MG63 (cell line): ENCODE data around the gene SLC6A7. TPM values are rescaled to one million over a fixed set of nuclear protein-coding genes. Genes with fewer than 3 reads are reported as not detected.

Experiments used
- DNase-seq: peaks from one replicate; pipeline ENCODE4 v3.0.0-alpha.2; 2020
- H3K27me3 ChIP-seq: fragments of 250-450 bp; sonication (Bioruptor Pico); 2 replicates; pipeline ENCODE4 v1.5.1; 2020; ENCODE audit warnings: mild to moderate bottlenecking, moderate library complexity
- H3K36me3 ChIP-seq: fragments of 250-450 bp; sonication (Bioruptor Pico); 2 replicates; pipeline ENCODE4 v1.5.1; 2020; ENCODE audit warnings: mild to moderate bottlenecking, moderate library complexity
- H3K4me3 ChIP-seq: fragments of 250-450 bp; sonication (Bioruptor Pico); 2 replicates; pipeline ENCODE4 v1.5.1; 2020; ENCODE audit warnings: mild to moderate bottlenecking, moderate library complexity
- H3K9me3 ChIP-seq: fragments of 250-450 bp; sonication (Bioruptor Pico); 2 replicates; pipeline ENCODE4 v1.5.1; 2020; ENCODE audit warnings: mild to moderate bottlenecking, moderate library complexity
- total RNA-seq: library from RNA; depleted of rRNA; stranded (reverse); fragments of >200 nt; shearing (Covaris generic); gene quantifications from 2 replicates; pipeline ENCODE4 v1.2.3, GENCODE V29; 2014; ENCODE audit warnings: low replicate concordance; rRNA removed

SLC6A7 gene
- total RNA-seq, 1 experiment from 2014 or later = not detected

DNA sequence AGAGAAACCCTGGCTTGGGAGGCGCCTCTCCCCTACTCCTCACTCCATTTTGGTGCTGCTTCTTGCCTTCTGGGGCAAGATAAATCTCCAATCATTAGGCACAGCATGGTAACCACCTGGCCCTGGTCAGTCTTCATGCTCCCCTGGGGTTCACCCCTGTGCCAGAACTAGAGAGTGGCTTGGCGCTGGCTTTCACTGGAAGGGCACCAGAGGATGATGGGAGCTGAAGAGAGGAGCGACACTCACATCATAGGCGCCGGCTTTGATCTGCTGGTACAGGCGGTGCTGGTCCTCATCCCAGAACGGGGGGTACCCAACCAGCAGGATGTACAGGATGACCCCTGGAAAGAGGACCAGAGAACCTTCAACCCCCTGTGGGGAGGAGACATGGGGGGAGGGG, 61.6 kb downstream of the SLC6A7 start:
- no peak overlapping the region for H3K4me3 ChIP-seq
- no peaks in the 10 kb centered on the region for H3K9me3 ChIP-seq
- no peaks in the 10 kb centered on the region for H3K36me3 ChIP-seq
- H3K27me3 ChIP-seq = no peaks in the 10 kb centered on the region
- DNase-seq = no peak

DNA sequence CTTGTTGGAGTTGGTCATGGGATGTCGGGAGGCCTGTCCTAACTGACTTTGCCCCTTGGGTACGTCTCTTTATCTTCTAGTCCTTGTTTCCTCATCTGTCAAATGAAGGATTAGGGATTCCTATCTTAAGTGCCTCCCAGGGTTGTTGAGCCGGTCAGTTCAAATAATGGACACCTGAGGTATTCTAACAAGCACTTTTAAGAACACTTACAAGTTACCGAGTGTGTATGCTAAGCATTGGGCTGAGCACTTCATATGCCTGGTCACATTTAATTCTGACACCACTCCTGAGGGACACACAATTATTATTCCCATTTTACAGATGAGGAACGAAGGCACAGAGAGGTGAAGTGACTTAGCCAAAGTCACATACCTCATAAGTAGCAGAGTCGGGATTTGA, 62.6 kb downstream of the SLC6A7 start:
- Histone ChIP-seq H3K27me3 (no peaks in the 10 kb centered on the region), H3K4me3 (no peak overlapping the region)

DNA sequence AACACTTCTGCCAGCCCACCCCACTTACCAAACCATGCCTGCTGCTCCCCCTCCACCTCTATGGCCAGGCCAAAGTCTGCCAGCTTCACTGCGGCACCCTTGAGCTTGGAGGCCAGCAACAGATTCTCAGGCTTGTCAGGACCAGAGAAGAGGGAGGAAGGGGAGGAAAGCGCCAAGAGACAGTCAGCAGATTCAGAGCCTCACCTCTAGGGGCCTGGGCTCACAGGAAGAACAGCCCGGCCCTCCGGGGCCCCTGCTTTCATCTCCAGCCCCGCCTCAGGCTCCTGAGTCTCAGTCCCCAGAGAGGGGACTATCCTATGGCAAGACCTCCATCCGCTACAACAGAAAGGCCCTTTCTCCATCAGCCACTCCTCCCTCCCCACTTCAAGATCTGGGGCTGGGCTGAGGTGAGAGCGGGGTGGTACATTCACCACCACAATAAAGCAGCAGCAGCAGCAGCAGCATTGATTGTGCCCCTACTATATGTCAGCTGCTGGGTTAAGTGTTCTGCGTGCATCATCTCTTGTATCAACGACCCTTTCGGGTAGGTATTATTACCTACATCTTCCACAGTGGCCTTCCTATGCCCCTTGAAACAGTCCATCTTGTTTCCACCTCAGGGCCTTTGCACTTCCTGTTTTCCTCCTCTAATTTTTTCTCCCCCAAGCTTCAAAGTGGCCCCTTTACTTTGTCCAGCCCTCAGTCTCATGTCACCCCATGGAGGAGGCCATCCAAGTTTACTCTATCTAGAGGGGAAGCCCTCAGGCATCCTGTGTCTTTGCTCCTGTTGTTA, 63.8 kb downstream of the SLC6A7 start:
- no peaks in the 10 kb centered on the region for H3K36me3 ChIP-seq
- H3K4me3 ChIP-seq = no peak overlapping the region
- H3K9me3 ChIP-seq = no peaks in the 10 kb centered on the region
- no peaks in the 10 kb centered on the region for H3K27me3 ChIP-seq
- DNase-seq = no peak

More for the DNA sequence above, 62.6 kb downstream of the SLC6A7 start:
- Histone ChIP-seq H3K36me3 (no peaks in the 10 kb centered on the region), H3K9me3 (no peaks in the 10 kb centered on the region)
- no peak for DNase-seq

DNA sequence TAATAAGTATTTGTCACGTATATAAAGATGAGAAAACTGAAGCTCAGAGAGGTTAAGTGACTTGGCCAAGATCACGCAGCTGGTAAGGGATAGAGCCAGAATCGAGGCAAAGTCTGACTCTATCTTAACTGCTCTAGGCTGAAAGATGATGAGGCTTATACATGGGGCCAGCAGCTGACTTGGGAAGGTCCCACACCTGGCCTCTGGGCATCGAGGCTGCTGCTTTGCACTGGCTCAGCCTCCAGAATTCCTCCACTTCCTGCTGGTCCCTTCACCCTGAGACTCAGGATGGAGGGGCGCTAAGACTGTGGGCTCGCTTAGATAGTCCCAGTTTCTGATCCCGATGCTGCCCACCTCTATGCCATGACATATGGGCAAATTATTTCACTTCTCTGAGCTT, 64.5 kb downstream of the SLC6A7 start:
- Histone ChIP-seq H3K36me3 (no peaks in the 10 kb centered on the region), H3K4me3 (no peak overlapping the region), H3K27me3 (no peaks in the 10 kb centered on the region), H3K9me3 (no peaks in the 10 kb centered on the region)
- DNase-seq = no peak

DNA sequence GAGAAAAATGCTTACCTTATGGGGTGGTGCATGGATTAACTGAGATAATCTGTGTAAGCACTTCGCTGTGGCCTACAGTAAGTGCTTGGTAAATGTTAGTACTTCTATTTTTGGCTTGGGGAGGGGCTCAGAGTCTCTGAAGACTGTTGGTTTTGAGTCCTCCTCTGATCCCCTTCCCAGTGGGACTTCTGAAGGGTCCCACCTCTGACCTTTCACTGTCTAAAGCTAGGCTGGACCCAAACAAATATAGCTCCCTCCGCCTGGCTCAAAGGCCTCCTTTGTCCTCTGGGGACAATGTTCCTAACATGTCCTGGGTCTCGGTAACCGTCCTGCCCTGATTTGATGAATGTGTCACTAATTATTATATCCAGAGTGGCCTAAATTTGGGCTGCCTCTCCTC, 64.9 kb downstream of the SLC6A7 start:
- Histone ChIP-seq H3K36me3 (no peaks in the 10 kb centered on the region), H3K4me3 (no peak overlapping the region), H3K9me3 (no peaks in the 10 kb centered on the region), H3K27me3 (no peaks in the 10 kb centered on the region)
- DNase-seq = no peak

DNA sequence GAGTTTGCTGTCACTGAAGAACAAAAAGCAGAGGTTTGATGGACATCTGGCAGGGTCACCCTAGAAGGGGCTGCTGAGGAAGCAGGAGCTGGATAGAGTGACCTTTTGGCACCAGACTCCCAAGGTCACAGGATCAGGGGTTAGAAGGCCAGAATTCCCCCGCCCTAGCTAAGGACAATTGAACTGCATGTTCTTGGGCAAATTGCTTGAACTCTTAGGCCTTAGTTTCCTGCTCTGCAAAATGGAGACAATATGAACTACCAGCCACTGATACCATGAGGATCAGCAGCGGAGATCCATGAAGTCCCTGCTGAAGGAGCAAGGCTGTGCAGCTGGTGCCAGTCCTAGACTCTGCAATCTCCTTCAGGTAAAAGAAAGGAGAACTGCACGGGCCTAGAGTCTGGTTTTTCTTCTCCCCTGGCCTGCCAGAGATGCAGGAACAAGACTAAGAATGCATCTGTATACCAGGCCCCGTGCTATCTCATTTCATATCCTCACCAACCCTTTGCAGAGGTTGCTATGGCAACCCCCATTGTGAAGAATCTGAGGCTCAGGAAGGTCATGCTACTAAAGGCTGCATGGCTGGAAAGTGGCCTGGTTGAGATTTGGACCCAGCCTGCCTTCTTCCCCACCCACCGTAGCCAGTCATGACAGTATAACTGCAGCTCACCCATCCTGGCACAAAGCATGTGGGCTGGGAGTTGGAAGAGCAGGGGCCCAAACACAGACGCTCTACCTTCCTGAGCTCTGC, 66.0 kb downstream of the SLC6A7 start:
- Histone ChIP-seq H3K4me3 (no peak overlapping the region), H3K27me3 (no peaks in the 10 kb centered on the region), H3K9me3 (no peaks in the 10 kb centered on the region), H3K36me3 (no peaks in the 10 kb centered on the region)
- no peak for DNase-seq

DNA sequence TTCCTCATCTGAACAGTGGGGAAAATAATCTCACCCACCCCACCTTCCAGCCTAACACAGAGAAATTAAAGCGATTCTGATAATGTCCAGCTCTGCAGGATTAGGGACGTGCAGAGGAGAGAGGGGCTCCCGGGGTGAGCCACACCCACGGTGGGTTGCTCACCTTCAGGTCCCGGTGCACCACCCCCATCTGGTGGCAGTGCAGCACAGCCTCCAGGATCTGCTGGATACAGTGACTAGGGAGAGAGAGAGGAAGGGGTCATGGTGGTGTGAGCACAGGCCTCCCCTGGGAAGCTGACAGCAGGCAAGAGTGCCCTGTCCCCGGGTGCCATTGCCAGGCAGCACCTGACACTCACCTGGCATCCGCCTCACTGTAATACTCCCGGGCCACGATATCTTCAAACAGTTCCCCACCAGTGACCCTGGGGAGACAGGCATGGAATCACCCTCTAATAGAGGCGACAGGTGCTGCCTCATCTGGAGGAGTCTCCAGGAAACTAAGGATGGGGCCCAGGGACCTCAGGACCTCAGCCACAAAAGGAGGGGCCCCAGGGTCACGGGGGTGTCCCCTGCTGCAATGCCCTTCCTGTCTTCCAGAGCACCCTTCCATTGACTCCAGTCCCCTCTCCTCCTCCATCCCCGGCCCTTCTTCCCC, 66.7 kb downstream of the SLC6A7 start:
- Histone ChIP-seq H3K9me3 (no peaks in the 10 kb centered on the region), H3K27me3 (no peaks in the 10 kb centered on the region), H3K4me3 (no peak overlapping the region), H3K36me3 (no peaks in the 10 kb centered on the region)
- no peak for DNase-seq

DNA sequence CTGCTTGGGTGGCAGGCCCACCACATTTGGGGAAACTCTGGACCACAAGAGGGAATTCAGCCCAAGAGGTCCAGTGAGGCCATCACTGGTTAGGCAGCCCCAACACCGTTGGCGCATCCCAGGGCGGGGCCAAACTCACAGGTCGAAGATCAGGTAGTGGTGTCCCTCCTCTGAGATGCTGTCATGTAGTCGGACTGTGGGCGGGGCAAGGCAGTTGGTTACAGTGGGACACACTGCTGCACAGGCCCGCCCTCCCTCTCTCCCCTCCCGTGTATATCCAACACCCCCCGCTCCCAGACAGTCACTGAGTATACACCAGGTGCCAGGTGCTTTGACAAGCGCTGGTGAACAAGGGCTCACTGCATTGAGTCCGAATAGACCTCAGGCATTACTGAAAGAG, 67.6 kb downstream of the SLC6A7 start:
- DNase-seq = no peak
- no peak overlapping the region for H3K4me3 ChIP-seq
- no peaks in the 10 kb centered on the region for H3K27me3 ChIP-seq
- H3K9me3 ChIP-seq = no peaks in the 10 kb centered on the region
- H3K36me3 ChIP-seq = no peaks in the 10 kb centered on the region

DNA sequence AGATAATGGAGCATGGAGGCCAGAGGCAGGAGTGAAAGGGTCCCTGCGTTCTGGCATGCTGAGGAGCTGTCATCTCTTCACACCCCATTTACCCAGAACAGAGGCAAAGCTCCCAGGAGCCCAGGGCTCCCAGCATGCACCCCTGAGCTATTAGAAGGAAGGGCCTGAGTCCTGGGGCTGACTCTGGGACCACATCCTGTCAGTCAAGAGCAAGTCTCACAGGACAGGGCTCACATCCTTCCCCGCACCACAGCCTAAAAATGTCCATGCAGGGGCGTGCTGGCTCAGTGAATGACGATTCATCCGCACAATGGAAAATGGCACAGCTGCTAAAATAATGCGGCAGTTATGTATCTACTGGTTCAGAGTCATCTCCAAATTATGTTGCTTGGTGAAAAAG, 68.3 kb downstream of the SLC6A7 start:
- H3K4me3 ChIP-seq = no peak overlapping the region
- DNase-seq = no peak
- H3K27me3 ChIP-seq = no peaks in the 10 kb centered on the region
- no peaks in the 10 kb centered on the region for H3K9me3 ChIP-seq
- no peaks in the 10 kb centered on the region for H3K36me3 ChIP-seq

Other genes with a start within 250 kb of the SLC6A7 start
- gene PDE6A, start 245.3 kb upstream of the SLC6A7 start, total RNA-seq = not detected in 2 replicates
- gene SLC26A2, start 229.3 kb upstream of the SLC6A7 start, total RNA-seq = 8.7 and 13.2 TPM in 2 replicates
- gene TIGD6, start 189.4 kb upstream of the SLC6A7 start, total RNA-seq = 4.9 and 6.6 TPM in 2 replicates
- gene HMGXB3, start 189.3 kb upstream of the SLC6A7 start, total RNA-seq = 28.9 and 38.2 TPM in 2 replicates
- 0.26 TPM in 1 of 2 replicates, not detected in the other for gene CSF1R, start 103.5 kb upstream of the SLC6A7 start, total RNA-seq
- 6.1 and 10.4 TPM in 2 replicates for gene PDGFRB, start 34.2 kb upstream of the SLC6A7 start, total RNA-seq
- gene CDX1, start 23.3 kb upstream of the SLC6A7 start, total RNA-seq = 0.07 TPM in 1 of 2 replicates, not detected in the other
- 0.56 TPM in 1 of 2 replicates, not detected in the other for gene CAMK2A, start 99.7 kb downstream of the SLC6A7 start, total RNA-seq
- gene ARSI, start 112.8 kb downstream of the SLC6A7 start, total RNA-seq = 38.8 and 45.4 TPM in 2 replicates
- gene TCOF1, start 167.6 kb downstream of the SLC6A7 start, total RNA-seq = 76.0 and 118 TPM in 2 replicates
- not detected in 2 replicates for gene CD74, start 222.8 kb downstream of the SLC6A7 start, total RNA-seq